Endothelial cell of umbilical vein (primary cell): Measurements from ENCODE around the gene GLIPR1L2. TPM values are rescaled to one million over a fixed set of nuclear protein-coding genes. Genes with fewer than 3 reads are reported as not detected.

Experiments used
- BruUV-seq: library from RNA; stranded (reverse); fragments of 400-500 nt; replicated peaks from 2 replicates; lab custom pipeline; 2021; lab: Mats Ljungman, UMichigan
- CTCF ChIA-PET: fragments of 300-600, 350-600 bp; sonication (Branson Sonifier 250); formaldehyde crosslinking; loops from one replicate; lab custom pipeline; 2021; ENCODE audit warnings: antibody characterized with exemption, inconsistent platforms; lab: Charles Lee
- POLR2A ChIA-PET: fragments of 300-600, 350-600 bp; sonication (Branson Sonifier 250); formaldehyde crosslinking; loops from one replicate; lab custom pipeline; 2021; ENCODE audit warnings: antibody characterized with exemption, inconsistent platforms; lab: Charles Lee
- DNase-seq: peaks from one replicate; pipeline ENCODE4 v3.0.0-alpha.2; 2011; ENCODE audit warnings: low read depth, low spot score
- FAIRE-seq: peaks from 2 replicates; lab custom pipeline; 2011; peaks lifted over from hg19 to GRCh38; lab: Jason Lieb, UNC
- H2AFZ ChIP-seq: 2 replicates; pipeline ENCODE4 v1.6.0; 2012; ENCODE audit warnings: low read depth, low read length, control low read depth, inconsistent platforms
- H3K27ac ChIP-seq: 2 replicates; pipeline ENCODE4 v1.5.1; 2011; ENCODE audit warnings: low read depth, mild to moderate bottlenecking, control low read depth, low read length, moderate library complexity; ENCODE audit not compliant: insufficient read depth
- H3K27me3 ChIP-seq, 2 experiments: 2 replicates each; pipeline versions ENCODE4 v1.6.0 to v1.6.1; 2011; ENCODE audit warnings: low read length in 2 of 2, mixed read lengths in 1 of 2; ENCODE audit not compliant: control insufficient read depth in 2 of 2, insufficient read depth in 2 of 2
- H3K36me3 ChIP-seq, 2 experiments: 2 replicates in 1 of 2; 3 replicates in 1 of 2; pipeline ENCODE4 v1.5.1; 2011; ENCODE audit warnings: low read length in 2 of 2, mild to moderate bottlenecking in 1 of 2, moderate library complexity in 1 of 2; ENCODE audit not compliant: control insufficient read depth in 2 of 2, insufficient read depth in 2 of 2; ENCODE audit errors: extremely low read depth in 1 of 2
- H3K4me1 ChIP-seq: 3 replicates; pipeline ENCODE4 v1.5.1; 2011; ENCODE audit warnings: mild to moderate bottlenecking, low read length; ENCODE audit not compliant: control insufficient read depth, insufficient read depth; ENCODE audit errors: extremely low read depth
- H3K4me2 ChIP-seq: 2 replicates; pipeline ENCODE4 v1.6.1; 2011; ENCODE audit warnings: low read length, control low read depth, mixed read lengths; ENCODE audit not compliant: insufficient read depth
- H3K4me3 ChIP-seq, 3 experiments: fragments of 200-600 bp in 1 of 3; sonication (generic), shearing (Covaris generic) in 1 of 3; replicated peaks in 1 of 3; 2 replicates each; pipeline ENCODE4 v1.5.1; 2011 to 2016; ENCODE audit warnings: control low read depth in 3 of 3, low read length in 3 of 3, mild to moderate bottlenecking in 2 of 3, inconsistent platforms in 1 of 3, low read depth in 1 of 3, moderate library complexity in 1 of 3; ENCODE audit not compliant: insufficient read depth in 1 of 3
- H3K79me2 ChIP-seq: 2 replicates; pipeline ENCODE4 v1.6.0; 2012; ENCODE audit warnings: low read length, inconsistent platforms; ENCODE audit not compliant: control insufficient read depth, insufficient read depth
- H3K9ac ChIP-seq: replicated peaks from 2 replicates; pipeline ENCODE3; 2011; ENCODE audit warnings: low read length, control low read depth; ENCODE audit not compliant: insufficient read depth; ENCODE audit errors: extremely low read depth
- H3K9me1 ChIP-seq: replicated peaks from 3 replicates; pipeline ENCODE4 v1.6.0; 2011; ENCODE audit warnings: mild to moderate bottlenecking, low read length; ENCODE audit not compliant: control insufficient read depth, insufficient read depth; ENCODE audit errors: extremely low read depth
- H3K9me3 ChIP-seq: replicated peaks from 2 replicates; pipeline ENCODE4 v1.5.1; 2012; ENCODE audit warnings: low read length, inconsistent platforms; ENCODE audit not compliant: control insufficient read depth, insufficient read depth
- H4K20me1 ChIP-seq: replicated peaks from 2 replicates; pipeline ENCODE3; 2011; ENCODE audit warnings: mild to moderate bottlenecking, low read length; ENCODE audit not compliant: control insufficient read depth, insufficient read depth; ENCODE audit errors: extremely low read depth
- EZH2 ChIP-seq: IDR thresholded peaks from 2 replicates; pipeline ENCODE4 v1.6.1; 2012; ENCODE audit warnings: borderline replicate concordance, low read depth, mild to moderate bottlenecking, moderate library complexity, low read length, inconsistent platforms; ENCODE audit not compliant: severe bottlenecking
- FOS ChIP-seq: IDR thresholded peaks from 2 replicates; pipeline ENCODE4 v1.6.1; 2011; ENCODE audit warnings: mild to moderate bottlenecking, low read length, moderate library complexity, borderline replicate concordance; ENCODE audit not compliant: insufficient read depth
- GATA2 ChIP-seq: IDR thresholded peaks from 2 replicates; pipeline ENCODE4 v1.7.0; 2011; ENCODE audit warnings: low read depth, mild to moderate bottlenecking, moderate library complexity, mixed read lengths, low read length; ENCODE audit not compliant: insufficient read length, insufficient read depth
- JUN ChIP-seq: IDR thresholded peaks from 2 replicates; pipeline ENCODE4 v1.6.1; 2011; ENCODE audit warnings: borderline replicate concordance, low read depth; ENCODE audit not compliant: insufficient read length, insufficient read depth
- POLR2A ChIP-seq: IDR thresholded peaks from 2 replicates; pipeline ENCODE4 v1.6.1; 2012; ENCODE audit warnings: low read depth, mild to moderate bottlenecking, control low read depth, low read length
- POLR2AphosphoS5 ChIP-seq: IDR thresholded peaks from 2 replicates; pipeline ENCODE4 v1.6.1; 2012; ENCODE audit warnings: low read depth, mild to moderate bottlenecking, control low read depth, low read length, moderate library complexity; ENCODE audit not compliant: insufficient read depth
- dilution Hi-C: fragments of 300-500 bp; cut with MboI; formaldehyde crosslinking; loops from one replicate; pipeline ENCODE4 v1.15.0; 2019; ENCODE audit warnings: low sequenced_read_pairs; ENCODE audit not compliant: extremely low pct_ligation_motif_present
- intact Hi-C: fragments of 100-400 bp; cut with micrococcal nuclease; formaldehyde crosslinking; loops from one replicate; pipeline ENCODE4 v1.10.0; 2022
- polyA plus RNA-seq, 4 experiments: library from polyadenylated mRNA; depleted of rRNA in 3 of 4; stranded (reverse) in 3 of 4; unstranded in 1 of 4; fragments of >200 nt; gene quantifications; 2 replicates each; pipeline versions ENCODE4 v1.2.1 to v1.2.3, GENCODE V29; 2011 to 2012; ENCODE audit warnings: missing spikeins in 1 of 4
- total RNA-seq: library from RNA; stranded (reverse); gene quantifications from 2 replicates; pipeline ENCODE4 v1.2.3, GENCODE V29; 2021
- TF ChIP-seq, protein P1 (sequence below), 2 donors: IDR thresholded peaks; 1 replicate in 1 of 2; 2 replicates in 1 of 2; pipeline ENCODE4 v1.5.1; 2011; ENCODE audit warnings: low read length in 2 of 2, mild to moderate bottlenecking in 2 of 2, moderate library complexity in 2 of 2, control low read depth in 1 of 2, inconsistent platforms in 1 of 2, low read depth in 1 of 2; ENCODE audit not compliant: insufficient read depth in 1 of 2; ENCODE audit errors: extremely low read depth in 1 of 2

The GLIPR1L2 gene
- total and polyA plus RNA-seq, 2 donors (not counting 3 experiments of a cell fraction or from before 2014, with no cell fraction given), result 0.07 TPM; not detected in 1

DNA sequence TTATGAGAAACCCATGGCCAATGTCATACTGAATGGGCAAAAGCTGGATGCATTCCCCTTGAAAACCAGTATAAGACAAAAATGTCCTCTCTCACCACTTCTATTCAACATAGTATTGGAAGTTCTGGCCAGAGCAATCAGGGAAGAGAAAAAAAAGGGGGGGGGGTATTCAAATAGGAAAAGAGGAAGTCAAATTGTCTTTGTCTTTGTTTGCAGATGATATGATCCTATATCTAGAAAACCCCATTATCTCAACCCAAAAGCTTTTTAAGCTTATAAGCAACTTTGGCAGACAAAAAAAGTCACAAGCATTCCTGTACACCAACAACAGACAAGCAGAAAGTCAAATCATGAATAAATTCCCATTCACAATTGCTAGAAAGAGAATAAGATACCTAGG lies 36.9 kb upstream of the GLIPR1L2 start:
- no TSS peak for BruUV-seq
- Histone ChIP-seq H3K9me1 (no peaks in the 10 kb centered on the region), H3K4me2 (no peak overlapping the region), H3K4me1 (no peaks in the 10 kb centered on the region), H3K9ac (no peak overlapping the region), H3K36me3 (no peaks in the 10 kb centered on the region), H4K20me1 (no peaks in the 10 kb centered on the region), H3K27ac (no peak overlapping the region), H3K4me3 (no peak overlapping the region), H3K79me2 (no peaks in the 10 kb centered on the region), H3K9me3 (no peaks in the 10 kb centered on the region), H2AFZ (no peak overlapping the region), H3K27me3 (no peaks in the 10 kb centered on the region)
- CTCF ChIA-PET, result no interaction called here
- intact Hi-C loops, result no loop called here
- dilution Hi-C loops, result no loop called here
- FAIRE-seq (no peak), DNase-seq (no peak)
- TF ChIP-seq POLR2AphosphoS5, result no peak
- POLR2A ChIA-PET, result no interaction called here

DNA sequence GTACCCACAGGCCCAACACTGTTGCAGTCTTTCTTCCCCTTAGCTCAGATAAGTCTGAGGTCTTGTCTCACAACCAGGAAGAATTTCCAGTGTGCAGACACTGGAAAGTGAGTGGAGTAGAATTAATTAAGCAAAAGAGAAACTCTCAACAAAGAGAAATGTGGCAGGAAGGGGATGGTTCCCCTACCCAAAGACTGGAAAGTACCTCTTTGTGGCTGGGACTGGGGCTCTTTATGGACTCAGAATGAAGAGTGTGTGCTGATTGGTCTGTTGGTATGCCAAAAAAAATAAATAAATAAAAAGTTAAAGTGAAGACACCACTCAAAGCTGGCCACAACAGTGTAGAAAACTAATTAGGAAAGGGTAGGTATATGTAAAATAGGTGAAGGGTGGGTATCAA lies 30.0 kb upstream of the GLIPR1L2 start:
- Histone ChIP-seq H3K27ac (no peak overlapping the region), H2AFZ (no peak overlapping the region), H3K27me3 (no peaks in the 10 kb centered on the region), H3K4me1 (no peaks in the 10 kb centered on the region), H3K4me2 (no peak overlapping the region), H3K36me3 (no peaks in the 10 kb centered on the region), H3K9ac (no peak overlapping the region), H3K4me3 (no peak overlapping the region), H4K20me1 (no peaks in the 10 kb centered on the region), H3K9me1 (no peaks in the 10 kb centered on the region), H3K9me3 (no peaks in the 10 kb centered on the region), H3K79me2 (no peaks in the 10 kb centered on the region)
- no peak for DNase-seq
- TF ChIP-seq EZH2 (no peak), JUN (no peak), POLR2AphosphoS5 (no peak), POLR2A (no peak), FOS (no peak), GATA2 (no peak)
- TF ChIP-seq, protein P1, sequence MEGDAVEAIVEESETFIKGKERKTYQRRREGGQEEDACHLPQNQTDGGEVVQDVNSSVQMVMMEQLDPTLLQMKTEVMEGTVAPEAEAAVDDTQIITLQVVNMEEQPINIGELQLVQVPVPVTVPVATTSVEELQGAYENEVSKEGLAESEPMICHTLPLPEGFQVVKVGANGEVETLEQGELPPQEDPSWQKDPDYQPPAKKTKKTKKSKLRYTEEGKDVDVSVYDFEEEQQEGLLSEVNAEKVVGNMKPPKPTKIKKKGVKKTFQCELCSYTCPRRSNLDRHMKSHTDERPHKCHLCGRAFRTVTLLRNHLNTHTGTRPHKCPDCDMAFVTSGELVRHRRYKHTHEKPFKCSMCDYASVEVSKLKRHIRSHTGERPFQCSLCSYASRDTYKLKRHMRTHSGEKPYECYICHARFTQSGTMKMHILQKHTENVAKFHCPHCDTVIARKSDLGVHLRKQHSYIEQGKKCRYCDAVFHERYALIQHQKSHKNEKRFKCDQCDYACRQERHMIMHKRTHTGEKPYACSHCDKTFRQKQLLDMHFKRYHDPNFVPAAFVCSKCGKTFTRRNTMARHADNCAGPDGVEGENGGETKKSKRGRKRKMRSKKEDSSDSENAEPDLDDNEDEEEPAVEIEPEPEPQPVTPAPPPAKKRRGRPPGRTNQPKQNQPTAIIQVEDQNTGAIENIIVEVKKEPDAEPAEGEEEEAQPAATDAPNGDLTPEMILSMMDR (IDR thresholded peaks at IDR 0.05; ENCODE audit: extremely low read depth in 1 of 2, insufficient read depth in 1 of 2, low read depth in 1 of 2, low read length in 2 of 2), result no peak
- dilution Hi-C loops (no loop called here), intact Hi-C loops (no loop called here)
- BruUV-seq, result no TSS peak
- CTCF ChIA-PET, result no interaction called here
- no peak for FAIRE-seq
- POLR2A ChIA-PET, result no interaction called here
